SK-N-SH treated with all-trans-retinoic acid at 6 μM for 48 hours (cell line): Measurements from ENCODE around the gene RHO.

Experiments
- ARNTL ChIP-seq: fragments of 450-650 bp; formaldehyde crosslinking; IDR thresholded peaks from 2 replicates; pipeline ENCODE4 v1.5.0; 2020; ENCODE audit warnings: low read depth, mild to moderate bottlenecking, moderate library complexity, borderline replicate concordance
- CSDC2 ChIP-seq: fragments of 250-450 bp; sonication (Bioruptor Pico); IDR thresholded peaks from 2 replicates; pipeline ENCODE4 v1.5.0; 2020; ENCODE audit warnings: mild to moderate bottlenecking, moderate library complexity
- GLIS3 ChIP-seq: fragments of 250-450 bp; sonication (Bioruptor Pico); IDR thresholded peaks from 2 replicates; pipeline ENCODE4 v1.5.0; 2020; ENCODE audit warnings: mild to moderate bottlenecking, moderate library complexity
- ZFP3 ChIP-seq: fragments of 250-450 bp; sonication (Bioruptor Pico); IDR thresholded peaks from 2 replicates; pipeline ENCODE4 v1.5.0; 2020; ENCODE audit warnings: mild to moderate bottlenecking, moderate library complexity
- ZNF565 ChIP-seq: fragments of 450-650 bp; formaldehyde crosslinking; conservative IDR thresholded peaks from 2 replicates; pipeline ENCODE4 v1.5.0; 2020; ENCODE audit warnings: low read depth, mild to moderate bottlenecking, moderate library complexity
- TF ChIP-seq, protein P1 (sequence below): fragments of 250-450 bp; sonication (Bioruptor Pico); IDR thresholded peaks from 2 replicates; pipeline ENCODE4 v1.8.0; 2020; ENCODE audit warnings: mild to moderate bottlenecking, moderate library complexity, borderline replicate concordance
- TF ChIP-seq, protein P2 (sequence below): fragments of 250-450 bp; sonication (Bioruptor Pico); IDR thresholded peaks from 2 replicates; pipeline ENCODE4 v1.5.1; 2021; ENCODE audit warnings: mild to moderate bottlenecking, moderate library complexity
- TF ChIP-seq, protein P3 (sequence below): fragments of 250-450 bp; sonication (Bioruptor Pico); IDR thresholded peaks from 2 replicates; pipeline ENCODE4 v1.8.0; 2021; ENCODE audit warnings: low read depth, mild to moderate bottlenecking, moderate library complexity, borderline replicate concordance

GRCh38 chr3:129561619-129562248, 33.3 kb downstream of the RHO start:
- TF ChIP-seq, protein P1, sequence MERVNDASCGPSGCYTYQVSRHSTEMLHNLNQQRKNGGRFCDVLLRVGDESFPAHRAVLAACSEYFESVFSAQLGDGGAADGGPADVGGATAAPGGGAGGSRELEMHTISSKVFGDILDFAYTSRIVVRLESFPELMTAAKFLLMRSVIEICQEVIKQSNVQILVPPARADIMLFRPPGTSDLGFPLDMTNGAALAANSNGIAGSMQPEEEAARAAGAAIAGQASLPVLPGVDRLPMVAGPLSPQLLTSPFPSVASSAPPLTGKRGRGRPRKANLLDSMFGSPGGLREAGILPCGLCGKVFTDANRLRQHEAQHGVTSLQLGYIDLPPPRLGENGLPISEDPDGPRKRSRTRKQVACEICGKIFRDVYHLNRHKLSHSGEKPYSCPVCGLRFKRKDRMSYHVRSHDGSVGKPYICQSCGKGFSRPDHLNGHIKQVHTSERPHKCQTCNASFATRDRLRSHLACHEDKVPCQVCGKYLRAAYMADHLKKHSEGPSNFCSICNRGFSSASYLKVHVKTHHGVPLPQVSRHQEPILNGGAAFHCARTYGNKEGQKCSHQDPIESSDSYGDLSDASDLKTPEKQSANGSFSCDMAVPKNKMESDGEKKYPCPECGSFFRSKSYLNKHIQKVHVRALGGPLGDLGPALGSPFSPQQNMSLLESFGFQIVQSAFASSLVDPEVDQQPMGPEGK (CRISPR knock-in tag): no peak
- TF ChIP-seq ARNTL (CRISPR knock-in tag): no peak
- no peak for TF ChIP-seq ZFP3 (CRISPR knock-in tag)
- TF ChIP-seq ZNF565: no peak
- TF ChIP-seq, protein P2, sequence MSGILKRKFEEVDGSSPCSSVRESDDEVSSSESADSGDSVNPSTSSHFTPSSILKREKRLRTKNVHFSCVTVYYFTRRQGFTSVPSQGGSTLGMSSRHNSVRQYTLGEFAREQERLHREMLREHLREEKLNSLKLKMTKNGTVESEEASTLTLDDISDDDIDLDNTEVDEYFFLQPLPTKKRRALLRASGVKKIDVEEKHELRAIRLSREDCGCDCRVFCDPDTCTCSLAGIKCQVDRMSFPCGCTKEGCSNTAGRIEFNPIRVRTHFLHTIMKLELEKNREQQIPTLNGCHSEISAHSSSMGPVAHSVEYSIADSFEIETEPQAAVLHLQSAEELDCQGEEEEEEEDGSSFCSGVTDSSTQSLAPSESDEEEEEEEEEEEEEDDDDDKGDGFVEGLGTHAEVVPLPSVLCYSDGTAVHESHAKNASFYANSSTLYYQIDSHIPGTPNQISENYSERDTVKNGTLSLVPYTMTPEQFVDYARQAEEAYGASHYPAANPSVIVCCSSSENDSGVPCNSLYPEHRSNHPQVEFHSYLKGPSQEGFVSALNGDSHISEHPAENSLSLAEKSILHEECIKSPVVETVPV (CRISPR knock-in tag): no peak
- TF ChIP-seq CSDC2 (CRISPR knock-in tag): no peak
- TF ChIP-seq, protein P3, sequence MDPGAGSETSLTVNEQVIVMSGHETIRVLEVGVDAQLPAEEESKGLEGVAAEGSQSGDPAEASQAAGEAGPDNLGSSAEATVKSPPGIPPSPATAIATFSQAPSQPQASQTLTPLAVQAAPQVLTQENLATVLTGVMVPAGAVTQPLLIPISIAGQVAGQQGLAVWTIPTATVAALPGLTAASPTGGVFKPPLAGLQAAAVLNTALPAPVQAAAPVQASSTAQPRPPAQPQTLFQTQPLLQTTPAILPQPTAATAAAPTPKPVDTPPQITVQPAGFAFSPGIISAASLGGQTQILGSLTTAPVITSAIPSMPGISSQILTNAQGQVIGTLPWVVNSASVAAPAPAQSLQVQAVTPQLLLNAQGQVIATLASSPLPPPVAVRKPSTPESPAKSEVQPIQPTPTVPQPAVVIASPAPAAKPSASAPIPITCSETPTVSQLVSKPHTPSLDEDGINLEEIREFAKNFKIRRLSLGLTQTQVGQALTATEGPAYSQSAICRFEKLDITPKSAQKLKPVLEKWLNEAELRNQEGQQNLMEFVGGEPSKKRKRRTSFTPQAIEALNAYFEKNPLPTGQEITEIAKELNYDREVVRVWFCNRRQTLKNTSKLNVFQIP (CRISPR knock-in tag): no peak
- TF ChIP-seq GLIS3: no peak
